H9 (cell line): ENCODE data around the gene MISP. TPM values are rescaled to one million over a fixed set of nuclear protein-coding genes. Genes with fewer than 3 reads are reported as not detected.

Experiments used
- DNase-seq: peaks from one replicate; pipeline ENCODE4 v3.0.0-alpha.2; 2017
- H2AFZ ChIP-seq: one replicate; pipeline ENCODE4 v1.6.1; 2013; ENCODE audit warnings: mild to moderate bottlenecking, low read length, control low read depth, moderate library complexity
- H2AK5ac ChIP-seq: 2 replicates; pipeline ENCODE4 v1.6.1; 2013; ENCODE audit warnings: low read length, control low read depth, mixed read lengths; ENCODE audit not compliant: insufficient read length
- H2BK120ac ChIP-seq: one replicate; pipeline ENCODE4 v1.6.1; 2013; ENCODE audit warnings: low read depth, mild to moderate bottlenecking, low read length, control low read depth, inconsistent platforms; ENCODE audit not compliant: poor library complexity, severe bottlenecking
- H2BK12ac ChIP-seq: 2 replicates; pipeline ENCODE4 v1.6.1; 2013; ENCODE audit warnings: low read length, control low read depth, mixed read lengths, low read depth; ENCODE audit not compliant: insufficient read length
- H2BK15ac ChIP-seq: 2 replicates; pipeline ENCODE4 v1.6.1; 2013; ENCODE audit warnings: low read depth, low read length, control low read depth
- H2BK20ac ChIP-seq: one replicate; pipeline ENCODE4 v1.6.1; 2013; ENCODE audit warnings: low read depth, mild to moderate bottlenecking, low read length, control low read depth, inconsistent platforms; ENCODE audit not compliant: poor library complexity, severe bottlenecking
- H2BK5ac ChIP-seq: 2 replicates; pipeline ENCODE4 v1.6.1; 2013; ENCODE audit warnings: low read length, control low read depth, mixed read lengths; ENCODE audit not compliant: insufficient read length
- H3K14ac ChIP-seq: 2 replicates; pipeline ENCODE4 v1.6.1; 2013; ENCODE audit warnings: low read length, control low read depth; ENCODE audit not compliant: insufficient read depth
- H3K18ac ChIP-seq: 2 replicates; pipeline ENCODE4 v1.6.1; 2013; ENCODE audit warnings: low read depth, mild to moderate bottlenecking, mixed read lengths, low read length, control low read depth; ENCODE audit not compliant: insufficient read length
- H3K23ac ChIP-seq: 2 replicates; pipeline ENCODE4 v1.6.1; 2013; ENCODE audit warnings: low read length, control low read depth, mixed read lengths, low read depth; ENCODE audit not compliant: insufficient read length
- H3K23me2 ChIP-seq: 2 replicates; pipeline ENCODE4 v1.6.1; 2013; ENCODE audit warnings: low read depth, mild to moderate bottlenecking, mixed read lengths, low read length, control low read depth; ENCODE audit not compliant: insufficient read length, poor library complexity, severe bottlenecking
- H3K27ac ChIP-seq: 2 replicates; pipeline ENCODE4 v1.5.1; 2013; ENCODE audit warnings: low read length, control low read depth, mixed read lengths, low read depth; ENCODE audit not compliant: insufficient read length
- H3K27me3 ChIP-seq: 2 replicates; pipeline ENCODE4 v1.6.1; 2013; ENCODE audit warnings: low read length, control low read depth, inconsistent platforms; ENCODE audit not compliant: insufficient read depth
- H3K4ac ChIP-seq: 2 replicates; pipeline ENCODE4 v1.6.1; 2013; ENCODE audit warnings: low read depth, mild to moderate bottlenecking, control low read depth, inconsistent platforms, low read length, moderate library complexity
- H3K4me1 ChIP-seq: 2 replicates; pipeline ENCODE4 v1.6.1; 2013; ENCODE audit warnings: low read length, control low read depth, inconsistent platforms; ENCODE audit not compliant: insufficient read depth
- H3K4me2 ChIP-seq: 2 replicates; pipeline ENCODE4 v1.6.1; 2013; ENCODE audit warnings: low read length, control low read depth, mixed read lengths; ENCODE audit not compliant: insufficient read length, insufficient read depth
- H3K56ac ChIP-seq: 2 replicates; pipeline ENCODE4 v1.6.1; 2013; ENCODE audit warnings: low read depth, mild to moderate bottlenecking, mixed read lengths, low read length, control low read depth; ENCODE audit not compliant: insufficient read length
- H3K79me1 ChIP-seq: 2 replicates; pipeline ENCODE4 v1.6.1; 2013; ENCODE audit warnings: low read depth, mild to moderate bottlenecking, moderate library complexity, low read length, control low read depth, inconsistent platforms; ENCODE audit not compliant: insufficient read depth, poor library complexity, severe bottlenecking
- H3K79me2 ChIP-seq: 2 replicates; pipeline ENCODE4 v1.6.1; 2013; ENCODE audit warnings: low read length, control low read depth, inconsistent platforms; ENCODE audit not compliant: insufficient read depth
- H3K9ac ChIP-seq: 2 replicates; pipeline ENCODE4 v1.6.1; 2013; ENCODE audit warnings: low read length, control low read depth, mixed read lengths; ENCODE audit not compliant: insufficient read length; ENCODE audit errors: extremely low read depth
- H3K9me3 ChIP-seq: one replicate; pipeline ENCODE4 v1.6.1; 2013; ENCODE audit warnings: low read depth, low read length, inconsistent platforms; ENCODE audit not compliant: control insufficient read depth
- H3T11ph ChIP-seq: one replicate; pipeline ENCODE4 v1.6.1; 2013; ENCODE audit warnings: mild to moderate bottlenecking, low read length, control low read depth, inconsistent platforms
- H4K20me1 ChIP-seq: one replicate; pipeline ENCODE4 v1.6.1; 2013; ENCODE audit not compliant: control insufficient read depth, insufficient read length, insufficient read depth
- H4K5ac ChIP-seq: 2 replicates; pipeline ENCODE4 v1.6.1; 2013; ENCODE audit warnings: low read depth, mild to moderate bottlenecking, mixed read lengths, low read length, control low read depth; ENCODE audit not compliant: insufficient read length
- H4K8ac ChIP-seq: replicated peaks from 2 replicates; pipeline ENCODE4 v1.6.1; 2013; ENCODE audit warnings: low read length, control low read depth, mixed read lengths, low read depth; ENCODE audit not compliant: insufficient read length
- H4K91ac ChIP-seq: 2 replicates; pipeline ENCODE4 v1.6.1; 2013; ENCODE audit warnings: low read depth, mild to moderate bottlenecking, moderate library complexity, mixed read lengths, low read length, control low read depth; ENCODE audit not compliant: insufficient read length
- H3K27ac Mint-ChIP-seq, 3 experiments: 2 replicates in 2 of 3; 3 replicates in 1 of 3; pipeline ENCODE4 v1.8.0; 2020 to 2021; ENCODE audit warnings: mixed read lengths in 3 of 3, mild to moderate bottlenecking in 1 of 3, moderate library complexity in 1 of 3
- H3K27me3 Mint-ChIP-seq: 2 replicates; pipeline ENCODE4 v1.8.0; 2021; ENCODE audit warnings: low read depth, mild to moderate bottlenecking, moderate library complexity, mixed read lengths
- H3K36me3 Mint-ChIP-seq, 3 experiments: 2 replicates in 2 of 3; 3 replicates in 1 of 3; pipeline ENCODE4 v1.8.0; 2020 to 2021; ENCODE audit warnings: low read depth in 3 of 3, mixed read lengths in 3 of 3; ENCODE audit not compliant: insufficient read depth in 1 of 3
- H3K4me1 Mint-ChIP-seq, 2 experiments: 2 replicates each; pipeline ENCODE4 v1.8.0; 2020; ENCODE audit warnings: mixed read lengths in 2 of 2
- H3K4me3 Mint-ChIP-seq, 2 experiments: 2 replicates in 1 of 2; 3 replicates in 1 of 2; pipeline ENCODE4 v1.8.0; 2020 to 2021; ENCODE audit warnings: mild to moderate bottlenecking in 2 of 2, mixed read lengths in 2 of 2, moderate library complexity in 1 of 2
- H3K9me3 Mint-ChIP-seq, 2 experiments: 2 replicates in 1 of 2; 3 replicates in 1 of 2; pipeline ENCODE4 v1.8.0; 2020; ENCODE audit warnings: mild to moderate bottlenecking in 2 of 2, mixed read lengths in 2 of 2, moderate library complexity in 1 of 2
- CTCF ChIP-seq: fragments of 200-600 bp; sonication (generic); conservative IDR thresholded peaks from 3 replicates; pipeline ENCODE4 v1.8.0; 2021; ENCODE audit warnings: antibody characterized with exemption, mild to moderate bottlenecking
- WGBS: extraction: QIAGEN DNeasy Blood & Tissue Kit; methylation state at CpG from one replicate; pipeline ENCODE4 v1.1.7; 2013; ENCODE audit warnings: missing lambda C conversion rate, low lambda C conversion rate, mixed read lengths; ENCODE audit not compliant: insufficient read length; ENCODE audit errors: extremely low coverage; 5-methylcytosine and 5-hydroxymethylcytosine counted together
- total RNA-seq: library from RNA; stranded (reverse); gene quantifications from 2 replicates; pipeline ENCODE4 v1.2.1, GENCODE V29; 2021

The MISP gene
- total RNA-seq, 1 experiment from 2014 or later = 0.44 TPM

- Histone ChIP-seq H3T11ph (no peak overlapping the region), H2BK15ac (no peak overlapping the region), H3K23ac (no peak overlapping the region), H3K79me2 (no peaks in the 10 kb centered on the region), H2BK12ac (no peak overlapping the region), H3K4me1 (no peaks in the 10 kb centered on the region), H2BK120ac (no peak overlapping the region), H2AK5ac (no peak overlapping the region), H3K27me3 (no peaks in the 10 kb centered on the region), H2AFZ (no peak overlapping the region), H3K9me3 (no peaks in the 10 kb centered on the region), H3K27ac (no peak overlapping the region), H4K5ac (no peak overlapping the region), H4K91ac (no peak overlapping the region), H3K23me2 (no peaks in the 10 kb centered on the region), H3K14ac (no peak overlapping the region), H3K18ac (no peak overlapping the region), H3K79me1 (no peaks in the 10 kb centered on the region), H3K56ac (no peak overlapping the region), H4K8ac (no peak overlapping the region), H2BK5ac (no peak overlapping the region), H3K4me2 (no peak overlapping the region), H2BK20ac (no peak overlapping the region), H3K4ac (no peak overlapping the region), H3K9ac (no peak overlapping the region), H4K20me1 (no peaks in the 10 kb centered on the region)
- H3K27me3 Mint-ChIP-seq = no peaks in the 10 kb centered on the region
- peak overlapping the region in 1 of 3 experiments; percentile 48; a peak in 1 of 7 replicates for H3K27ac Mint-ChIP-seq
- peaks cover 2 to 5% (median 5%) of the 10 kb centered on the region in 3 experiments; a peak in 6 of 7 replicates for H3K36me3 Mint-ChIP-seq
- H3K9me3 Mint-ChIP-seq = no peaks in the 10 kb centered on the region
- H3K4me3 Mint-ChIP-seq = no peak overlapping the region
- peaks cover under 1% of the 10 kb centered on the region in 2 experiments; a peak in 3 of 4 replicates for H3K4me1 Mint-ChIP-seq
- DNase-seq = no peak
- no CpG with 5 or more reads among the region's 18 CpGs for WGBS
- no peak for TF ChIP-seq CTCF
These were observed 27.2 kb upstream of the MISP start for GRCh38 chr19:723714-724113.
